Sigmoid colon (tissue), 4 donors: ENCODE results near the gene FXYD3.

Experiments used
- CTCF ChIP-seq, 4 experiments: fragments of 450-650 bp in 3 of 4; fragments of 200-600 bp in 1 of 4; IDR thresholded peaks; one replicate each; pipeline ENCODE4 v1.5.1; 2016 to 2019; ENCODE audit warnings: antibody characterized with exemption in 4 of 4, mild to moderate bottlenecking in 3 of 4, moderate library complexity in 2 of 4
- EP300 ChIP-seq, 4 donors: sonication (generic); formaldehyde crosslinking; IDR thresholded peaks; one replicate each; pipeline ENCODE4 v1.6.1; 2017; ENCODE audit warnings: antibody characterized with exemption in 4 of 4
- POLR2A ChIP-seq, 2 donors: fragments of 450-650 bp; IDR thresholded peaks; one replicate each; pipeline ENCODE4 v1.6.1; 2016; ENCODE audit warnings: antibody characterized with exemption in 2 of 2, mild to moderate bottlenecking in 2 of 2, moderate library complexity in 2 of 2
- POLR2AphosphoS5 ChIP-seq, 4 donors: sonication (generic); formaldehyde crosslinking; IDR thresholded peaks; one replicate each; pipeline ENCODE4 v1.6.1; 2017; ENCODE audit warnings: antibody characterized with exemption in 4 of 4

GRCh38 chr19:35146746-35147459, 31.3 kb downstream of the FXYD3 start:
- TF ChIP-seq CTCF (IDR thresholded peaks at IDR 0.05) (no peak), POLR2A (IDR thresholded peaks at IDR 0.05) (no peak), EP300 (IDR thresholded peaks at IDR 0.05) (no peak), POLR2AphosphoS5 (IDR thresholded peaks at IDR 0.05) (no peak)
